Measurements from ENCODE around the gene PIK3C3. TPM values are rescaled to one million over a fixed set of nuclear protein-coding genes. Genes with fewer than 3 reads are reported as not detected.

Gene PIK3C3
- total and polyA plus RNA-seq, 7 donors = 19.1 to 39.7 (median 32.1) TPM

- no peak for DNase-seq
- H3K27ac ChIP-seq = no peak overlapping the region
- H3K9me3 ChIP-seq = no peaks in the 10 kb centered on the region
- WGBS, 3 donors = 86 to 89% (median 87%) methylated on average over 2 of the region's 2 CpGs
- intact Hi-C loops (cut with DNase I) = no loop called here
- no peaks in the 10 kb centered on the region for H3K27me3 ChIP-seq (ENCODE audit: insufficient read depth in 3 of 3, low read length in 2 of 3)
- no peaks in the 10 kb centered on the region for H3K4me1 ChIP-seq
- H3K4me3 ChIP-seq = no peak overlapping the region
- no peak for ATAC-seq
- H3K36me3 ChIP-seq (ENCODE audit: insufficient read depth in 1 of 2, low read depth in 1 of 2) = peaks cover 5 to 71% of the 10 kb centered on the region in 2 donors
- TF ChIP-seq CTCF (IDR thresholded peaks at IDR 0.05) = no peak
Measured at GRCh38 chr18:41992066-41992465, 37.0 kb downstream of the PIK3C3 start.

GRCh38 chr18:41992703-41993102, 37.7 kb downstream of the PIK3C3 start:
- 89 to 95% (median 89%) methylated on average over 4 of the region's 4 CpGs for WGBS, 3 donors
- DNase-seq (no peak), ATAC-seq (no peak)
- Histone ChIP-seq H3K27me3 (ENCODE audit: insufficient read depth in 3 of 3, low read length in 2 of 3) (no peaks in the 10 kb centered on the region), H3K4me3 (no peak overlapping the region), H3K36me3 (ENCODE audit: insufficient read depth in 1 of 2, low read depth in 1 of 2) (peaks cover 8 to 77% of the 10 kb centered on the region in 2 donors), H3K9me3 (no peaks in the 10 kb centered on the region), H3K4me1 (no peaks in the 10 kb centered on the region), H3K27ac (no peak overlapping the region)
- intact Hi-C loops (cut with DNase I) = no loop called here
- no peak for TF ChIP-seq CTCF (IDR thresholded peaks at IDR 0.05)

- Histone ChIP-seq H3K27me3 (ENCODE audit: insufficient read depth in 3 of 3, low read length in 2 of 3) (no peaks in the 10 kb centered on the region), H3K27ac (no peak overlapping the region), H3K4me1 (no peaks in the 10 kb centered on the region), H3K4me3 (no peak overlapping the region), H3K9me3 (no peaks in the 10 kb centered on the region), H3K36me3 (ENCODE audit: insufficient read depth in 1 of 2, low read depth in 1 of 2) (peaks cover 6 to 82% of the 10 kb centered on the region in 2 donors)
- DNase-seq = no peak
- TF ChIP-seq CTCF (IDR thresholded peaks at IDR 0.05) = no peak
- ATAC-seq = no peak
- intact Hi-C loops (cut with DNase I) = no loop called here
- WGBS, 3 donors = 92 to 95% (median 92%) methylated on average over 2 of the region's 2 CpGs
Measured at GRCh38 chr18:41993151-41993550, 38.1 kb downstream of the PIK3C3 start.

GRCh38 chr18:41996020-41996419, 41.0 kb downstream of the PIK3C3 start:
- intact Hi-C loops (cut with DNase I) = no loop called here
- peaks cover 6 to 86% of the 10 kb centered on the region in 2 donors for H3K36me3 ChIP-seq (ENCODE audit: insufficient read depth in 1 of 2, low read depth in 1 of 2)
- no peak for ATAC-seq

More at GRCh38 chr18:41996020-41996419, 41.0 kb downstream of the PIK3C3 start:
- Histone ChIP-seq H3K9me3 (no peaks in the 10 kb centered on the region), H3K27me3 (ENCODE audit: insufficient read depth in 3 of 3, low read length in 2 of 3) (no peaks in the 10 kb centered on the region), H3K4me3 (no peak overlapping the region), H3K27ac (no peak overlapping the region), H3K4me1 (no peaks in the 10 kb centered on the region)
- TF ChIP-seq CTCF (IDR thresholded peaks at IDR 0.05) = no peak
- WGBS, 3 donors = 93 to 97% (median 97%) methylated on average over 1 of the region's 1 CpG
- DNase-seq = no peak
